Caki2 (cell line): ENCODE results near the gene CCR1. TPM values are rescaled to one million over a fixed set of nuclear protein-coding genes. Genes with fewer than 3 reads are reported as not detected.
"Not testable (repeated sequence)": the region's sequence is repeated elsewhere in the genome, so short reads cannot be mapped to it uniquely, and the experiment has no call there.

ENCODE experiments used
- DNase-seq: peaks from one replicate; pipeline ENCODE4 v3.0.0-alpha.2; 2015; ENCODE audit warnings: low read depth
- in situ Hi-C: cut with HindIII; loops from 2 replicates; pipeline ENCODE4 v1.10.0; 2016; ENCODE audit warnings: low sequenced_read_pairs, low pct_unique_long_range_greater_than_20kb, mixed read lengths
- total RNA-seq: library from RNA; depleted of rRNA; stranded (reverse); fragments of >200 nt; shearing (Covaris generic); gene quantifications from 2 replicates; pipeline ENCODE4 v1.2.3, GENCODE V29; 2014; ENCODE audit warnings: low replicate concordance; rRNA removed

Gene CCR1
- total RNA-seq, 1 experiment from 2014 or later = not detected

GRCh38 chr3:46191730-46192129 is 16.4 kb downstream of the CCR1 start:
- in situ Hi-C loops = no loop called here

GRCh38 chr3:46188708-46189107 is 19.4 kb downstream of the CCR1 start:
- in situ Hi-C loops = no loop called here
- DNase-seq = no peak

More at GRCh38 chr3:46191730-46192129, 16.4 kb downstream of the CCR1 start:
- no peak for DNase-seq

DNA sequence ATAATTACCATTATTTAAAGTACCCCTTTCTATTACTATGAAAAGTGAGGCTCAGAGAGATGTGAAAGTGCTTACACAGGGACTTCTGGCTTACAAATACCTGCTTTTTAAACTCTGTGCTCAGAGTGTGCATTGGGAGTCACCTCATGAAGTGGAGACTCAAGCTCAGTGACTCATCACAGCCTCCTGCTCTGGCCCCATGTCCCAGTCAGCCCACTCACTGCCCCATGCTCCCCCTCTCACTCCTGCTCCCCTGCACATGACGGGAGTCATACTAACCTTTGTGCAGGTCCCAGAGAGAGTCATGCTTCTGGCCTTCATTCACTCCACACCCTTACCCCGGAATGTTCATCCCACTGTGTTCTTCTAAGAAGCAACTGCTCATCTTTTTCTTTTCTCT is 20.2 kb downstream of the CCR1 start:
- in situ Hi-C loops = no loop called here
- DNase-seq = peak; percentile 32

GRCh38 chr3:46187341-46187700 is 20.8 kb downstream of the CCR1 start:
- no peak for DNase-seq
- in situ Hi-C loops = no loop called here

GRCh38 chr3:46186471-46187340 is 21.4 kb downstream of the CCR1 start:
- DNase-seq = no peak
- in situ Hi-C loops = no loop called here

GRCh38 chr3:46184469-46184868 is 23.6 kb downstream of the CCR1 start:
- no peak for DNase-seq
- in situ Hi-C loops = no loop called here

DNA sequence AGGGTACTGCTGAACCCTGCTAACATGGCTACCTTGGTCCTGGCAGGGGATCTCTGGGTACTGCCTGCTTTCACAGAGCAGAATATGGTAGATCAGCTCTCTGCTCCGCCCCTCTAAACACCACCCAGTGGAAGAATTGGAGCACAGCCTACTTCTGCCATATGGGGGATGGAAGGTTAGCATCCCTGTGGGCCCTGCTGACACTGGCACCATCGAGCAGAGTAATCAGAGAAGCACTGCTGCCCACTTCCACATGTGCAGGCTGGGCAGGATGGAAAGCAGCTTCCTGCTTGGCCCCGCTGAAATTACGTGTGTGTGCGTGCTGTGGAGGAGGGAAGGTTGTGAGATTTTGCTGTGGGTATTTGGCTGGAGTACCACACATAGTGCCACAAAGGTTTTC is 24.8 kb downstream of the CCR1 start:
- in situ Hi-C loops = no loop called here
- no peak for DNase-seq

GRCh38 chr3:46168583-46169345 is 39.3 kb downstream of the CCR1 start:
- in situ Hi-C loops = no loop called here

GRCh38 chr3:46163556-46164041 is 44.5 kb downstream of the CCR1 start:
- in situ Hi-C loops = no loop called here
- DNase-seq = no peak

More at GRCh38 chr3:46168583-46169345, 39.3 kb downstream of the CCR1 start:
- DNase-seq = no peak

DNA sequence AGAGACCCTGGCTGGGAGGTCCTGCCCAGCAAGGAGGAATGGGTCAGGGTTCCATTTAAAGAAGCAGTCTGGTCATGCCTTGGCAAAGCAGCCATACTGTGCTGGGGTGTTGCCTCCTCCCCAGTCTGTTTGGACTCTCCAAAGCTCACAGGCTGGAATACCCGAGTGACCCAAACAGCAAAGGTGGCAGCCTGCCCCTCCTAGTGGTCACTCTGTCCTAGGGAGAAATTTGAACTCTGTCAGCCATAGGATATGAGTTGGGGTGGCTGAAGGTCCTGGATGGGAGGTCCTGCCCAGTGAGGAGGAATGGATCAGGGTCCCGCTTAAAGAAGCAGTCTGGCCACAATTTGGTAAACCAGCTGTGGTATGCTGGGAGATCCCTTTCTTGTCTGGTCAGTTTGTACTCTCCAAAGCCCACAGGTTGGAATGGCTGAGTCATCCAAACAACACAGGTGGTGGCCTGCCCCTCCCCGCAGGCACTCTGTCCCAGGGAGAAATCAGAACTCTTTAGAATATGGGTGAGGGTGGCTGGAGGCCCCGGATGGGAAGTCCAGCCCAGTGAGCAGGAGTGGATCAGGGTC is 45.0 kb downstream of the CCR1 start:
- no peak for DNase-seq
- in situ Hi-C loops = no loop called here

DNA sequence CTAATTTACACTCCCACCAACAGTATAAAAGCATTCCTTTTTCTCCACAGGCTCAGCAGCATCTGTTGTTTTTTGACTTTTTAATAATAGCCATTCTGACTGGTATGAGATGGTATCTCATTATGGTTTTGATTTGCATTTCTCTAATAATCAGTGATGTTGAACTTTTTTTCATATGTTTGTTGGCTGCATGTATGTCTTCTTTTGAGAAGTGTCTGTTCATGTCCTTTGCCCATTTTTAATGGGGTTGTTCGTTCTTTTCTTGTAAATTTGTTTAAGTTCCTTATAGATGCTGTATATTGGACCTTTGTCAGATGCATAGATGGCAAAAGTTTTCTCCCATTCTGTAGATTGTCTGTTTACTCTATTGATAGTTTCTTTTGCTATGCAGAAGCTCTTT is 50.4 kb downstream of the CCR1 start:
- DNase-seq, in situ Hi-C loops: not testable (repeated sequence)

GRCh38 chr3:46154311-46154710 is 53.8 kb downstream of the CCR1 start:
- in situ Hi-C loops = no loop called here
- DNase-seq = no peak

Other genes starting within 250 kb of the CCR1 start
- gene FYCO1, start 212.5 kb downstream of the CCR1 start, total RNA-seq = 12.0 and 23.6 TPM in 2 replicates
- gene XCR1, start 180.8 kb downstream of the CCR1 start, total RNA-seq = not detected in 2 replicates
- gene CCR3, start 34.1 kb upstream of the CCR1 start, total RNA-seq = not detected in 2 replicates
- gene CCR2, start 145.8 kb upstream of the CCR1 start, total RNA-seq = not detected in 2 replicates
- not detected in 2 replicates for gene CCR5, start 162.6 kb upstream of the CCR1 start, total RNA-seq
- gene CCRL2, start 198.9 kb upstream of the CCR1 start, total RNA-seq = not detected in 2 replicates